Stimulated activated CD8-positive, alpha-beta memory T cell treated with anti-CD3 and anti-CD28 coated beads, Interleukin-12 subunit alpha, Interleukin-12 subunit beta, amount 100 ng/mL, for 4 hours (primary cell): ENCODE data around the gene S100A4.
A peak's percentile ranks its signal among the peaks of the same experiment; 100 is the strongest.
"Not testable (repeated sequence)": the region's sequence is repeated elsewhere in the genome, so short reads cannot be mapped to it uniquely, and the experiment has no call there.

ENCODE experiments used
- DNase-seq: peaks from one replicate; pipeline ENCODE4 v3.0.0-alpha.2; 2020; ENCODE audit warnings: low read depth

S100A4 gene

GRCh38 chr1:153533689-153534201 lies 11.9 kb downstream of the S100A4 start:
- DNase-seq: no peak

- DNase-seq: peak; percentile 44
Observed at GRCh38 chr1:153532769-153533599, 12.6 kb downstream of the S100A4 start.

GRCh38 chr1:153532181-153532580 lies 13.4 kb downstream of the S100A4 start:
- DNase-seq: no peak

- DNase-seq: no peak
Observed at GRCh38 chr1:153531638-153532037, 14.0 kb downstream of the S100A4 start.

- no peak for DNase-seq
Observed at GRCh38 chr1:153527683-153528040, 17.9 kb downstream of the S100A4 start.

- no peak for DNase-seq
Observed at GRCh38 chr1:153527023-153527682, 18.5 kb downstream of the S100A4 start.

GRCh38 chr1:153526132-153526543 lies 19.5 kb downstream of the S100A4 start:
- DNase-seq: no peak

GRCh38 chr1:153525088-153525728 lies 20.4 kb downstream of the S100A4 start:
- DNase-seq: no peak

GRCh38 chr1:153522353-153523048 lies 23.1 kb downstream of the S100A4 start:
- DNase-seq: not testable (repeated sequence)

GRCh38 chr1:153521808-153522207 lies 23.8 kb downstream of the S100A4 start:
- not testable (repeated sequence) for DNase-seq

- DNase-seq: no peak
Observed at GRCh38 chr1:153520818-153521476, 24.7 kb downstream of the S100A4 start.

- not testable (repeated sequence) for DNase-seq
Observed at GRCh38 chr1:153520137-153520691, 25.4 kb downstream of the S100A4 start.

GRCh38 chr1:153519242-153519641 lies 26.4 kb downstream of the S100A4 start:
- DNase-seq: no peak

- no peak for DNase-seq
Observed at GRCh38 chr1:153515504-153516394, 29.9 kb downstream of the S100A4 start.

GRCh38 chr1:153513666-153514065 lies 31.9 kb downstream of the S100A4 start:
- no peak for DNase-seq

- no peak for DNase-seq
Observed at GRCh38 chr1:153513023-153513422, 32.6 kb downstream of the S100A4 start.

GRCh38 chr1:153510984-153511410 lies 34.6 kb downstream of the S100A4 start:
- DNase-seq: peak; percentile 57

GRCh38 chr1:153509729-153510354 lies 35.8 kb downstream of the S100A4 start:
- DNase-seq: peak; percentile 37

- no peak for DNase-seq
Observed at GRCh38 chr1:153509036-153509435, 36.6 kb downstream of the S100A4 start.
